HG03575 (cell line): Measurements from ENCODE around the gene MCF2L2.
"Not testable (repeated sequence)": the region's sequence is repeated elsewhere in the genome, so short reads cannot be mapped to it uniquely, and the experiment has no call there.

Experiments
- ATAC-seq: cut with Tn5 transposase; IDR thresholded peaks from one replicate; pipeline ENCODE4 v1.9.1; 2021; ENCODE audit not compliant: unreplicated experiment, insufficient number of reproducible peaks, low FRiP score; ENCODE audit errors: extremely low read depth

MCF2L2 gene

DNA sequence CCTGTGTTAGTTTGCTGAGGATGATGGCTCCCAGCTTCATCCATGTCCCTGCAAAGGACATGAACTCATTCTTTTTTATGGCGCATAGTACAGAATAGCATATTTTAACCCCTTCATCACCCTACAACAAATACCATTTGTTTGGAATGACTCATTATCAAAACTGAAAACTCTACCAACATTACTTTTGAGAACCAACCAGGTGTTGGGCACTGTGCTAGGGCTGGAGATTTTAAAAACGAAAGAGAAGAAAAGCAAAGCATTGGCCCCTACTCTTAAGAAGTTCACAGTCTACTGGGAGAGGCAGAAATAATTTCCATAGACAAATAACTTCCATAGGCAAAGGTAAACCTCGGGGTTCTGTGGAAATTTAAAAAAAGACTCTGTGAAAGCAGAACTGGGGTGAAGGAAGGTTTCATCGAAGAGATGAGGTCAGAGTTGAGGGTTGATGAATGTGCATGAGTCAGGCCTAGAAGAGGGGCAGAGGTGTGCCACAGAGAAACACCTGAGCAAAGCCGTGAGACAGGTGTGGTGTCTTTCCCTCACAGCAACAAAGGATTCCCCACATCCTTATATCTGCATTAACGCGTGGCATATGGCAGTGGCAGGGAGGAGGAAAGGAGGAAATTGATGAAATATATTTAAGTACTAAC, 51.0 kb downstream of the MCF2L2 start:
- ATAC-seq = no peak

DNA sequence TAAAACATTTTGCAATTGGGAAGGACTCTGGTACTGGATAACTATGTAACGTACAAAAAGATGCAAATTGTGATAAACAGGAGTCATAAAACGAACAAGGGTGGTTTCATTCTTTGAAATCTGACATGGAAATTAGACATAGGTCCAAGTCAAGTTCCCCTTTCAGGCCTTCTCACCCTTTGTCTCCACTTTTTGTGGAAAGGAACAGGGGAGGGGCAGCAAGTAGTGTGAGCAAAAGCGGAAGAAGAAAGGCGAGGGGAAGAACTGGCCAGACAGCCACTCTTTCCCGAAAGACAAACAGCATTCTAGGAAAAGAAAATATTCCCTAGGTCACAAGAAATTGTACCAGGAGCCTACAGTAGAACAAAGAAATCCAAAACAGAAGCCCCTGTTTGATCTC, 52.6 kb downstream of the MCF2L2 start:
- ATAC-seq = no peak

DNA sequence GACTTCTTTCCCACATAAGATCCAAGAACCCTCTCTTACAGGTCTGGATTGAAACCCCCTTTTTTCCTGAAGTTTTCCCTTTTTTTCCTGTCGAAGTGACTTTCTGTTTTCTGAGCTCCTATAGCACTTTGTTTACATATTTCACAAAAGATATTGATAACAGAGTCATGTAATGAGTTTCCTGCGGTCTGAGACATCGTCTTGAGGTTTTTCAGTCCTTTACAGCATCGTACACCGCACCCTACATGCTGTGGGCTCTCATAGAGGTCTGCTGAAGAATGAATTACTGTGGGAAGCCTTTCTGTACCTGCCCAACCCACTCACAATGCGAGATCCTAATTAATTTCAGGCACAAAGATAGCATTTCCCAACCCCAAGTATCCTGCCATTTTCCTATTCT, 53.1 kb downstream of the MCF2L2 start:
- ATAC-seq = no peak

DNA sequence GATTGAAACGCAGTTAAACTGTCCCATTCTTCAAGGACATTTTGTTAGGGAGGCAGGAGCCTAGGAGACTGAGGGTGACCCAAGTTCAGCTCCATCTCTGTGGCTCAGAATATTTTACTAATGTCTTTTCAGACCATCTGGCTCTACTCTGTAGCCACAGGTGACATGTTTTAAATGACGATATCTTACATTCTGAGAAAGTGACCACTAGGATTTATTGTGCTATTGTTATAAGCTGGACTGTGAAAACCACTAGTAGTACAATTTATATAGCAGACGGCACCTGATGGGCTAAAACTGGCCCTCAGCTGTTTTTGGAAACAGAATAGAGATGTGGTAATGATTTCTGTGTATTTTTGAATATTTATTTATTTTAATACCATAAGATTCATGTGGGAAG, 55.5 kb downstream of the MCF2L2 start:
- ATAC-seq = no peak

DNA sequence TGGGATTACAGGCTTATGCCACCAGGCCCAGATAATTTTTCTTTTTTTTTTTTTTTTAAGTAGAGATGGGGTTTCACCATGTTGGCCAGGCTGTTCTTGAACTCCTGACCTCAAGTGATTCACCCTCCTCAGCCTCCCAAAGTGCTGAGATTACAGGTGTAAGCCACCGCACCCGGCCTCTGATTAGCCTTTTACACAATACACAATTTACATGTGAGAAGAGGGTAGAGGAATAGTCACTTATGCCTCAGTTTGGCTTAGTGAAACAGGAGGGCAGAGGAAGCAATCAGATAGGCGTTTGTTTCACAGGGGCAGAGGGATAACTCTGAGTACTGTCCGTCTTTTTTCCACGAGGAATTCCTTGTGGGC, 56.8 kb downstream of the MCF2L2 start:
- not testable (repeated sequence) for ATAC-seq

DNA sequence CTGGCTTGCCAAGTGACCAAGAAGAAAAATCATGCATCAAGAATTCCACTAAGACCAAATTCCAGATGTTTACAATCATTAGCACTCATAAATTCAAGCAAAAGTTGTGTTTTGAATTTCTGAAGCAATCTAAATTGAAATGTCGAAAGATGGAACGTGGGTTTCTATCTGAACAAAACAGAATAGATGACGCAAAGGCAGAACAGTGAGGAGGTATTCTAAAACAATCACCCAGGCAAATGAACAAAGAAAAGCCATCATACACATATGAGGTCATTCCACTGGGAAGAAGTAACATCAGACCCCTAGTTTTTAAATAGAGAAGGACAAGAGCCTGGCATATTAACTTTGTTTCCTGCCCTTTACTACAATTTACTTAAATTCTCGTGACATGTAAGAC, 58.0 kb downstream of the MCF2L2 start:
- ATAC-seq = no peak

DNA sequence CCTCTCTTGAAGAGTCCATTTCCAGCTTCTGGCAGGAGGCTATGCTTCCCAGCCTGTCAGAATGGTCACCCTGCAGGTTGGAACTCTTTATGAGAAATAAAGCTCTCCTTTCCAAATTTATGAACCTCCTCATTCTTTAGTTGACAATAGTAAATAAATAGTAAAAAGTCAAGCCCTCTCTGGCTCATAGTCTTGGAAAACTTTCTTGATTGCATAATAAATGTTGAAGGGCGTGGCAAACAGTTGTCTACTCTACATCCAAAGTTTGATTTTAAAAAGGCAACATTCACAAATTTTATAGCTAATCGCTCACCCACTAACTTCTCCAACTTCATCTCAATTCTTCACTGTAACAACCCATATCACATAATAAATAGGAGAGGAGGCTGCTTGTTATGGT, 58.8 kb downstream of the MCF2L2 start:
- no peak for ATAC-seq

DNA sequence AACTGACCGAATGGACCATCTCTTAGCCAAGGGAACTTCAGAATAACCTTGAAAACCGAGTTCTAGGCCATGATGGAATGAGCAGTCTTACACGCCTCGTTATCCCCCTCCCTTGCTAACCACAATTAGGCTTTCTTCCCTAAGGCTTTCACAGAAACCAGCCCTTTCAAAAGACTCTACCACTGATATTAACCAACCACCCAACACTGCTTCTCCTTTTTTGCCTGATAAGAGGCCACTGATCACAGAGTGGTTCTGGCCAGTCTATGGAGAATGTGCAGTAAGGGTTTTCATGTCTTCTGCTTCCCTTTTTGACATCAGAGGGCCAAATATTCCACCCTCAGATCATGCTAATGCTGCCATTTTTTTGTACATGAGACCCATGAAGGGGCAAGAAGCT, 59.3 kb downstream of the MCF2L2 start:
- no peak for ATAC-seq

DNA sequence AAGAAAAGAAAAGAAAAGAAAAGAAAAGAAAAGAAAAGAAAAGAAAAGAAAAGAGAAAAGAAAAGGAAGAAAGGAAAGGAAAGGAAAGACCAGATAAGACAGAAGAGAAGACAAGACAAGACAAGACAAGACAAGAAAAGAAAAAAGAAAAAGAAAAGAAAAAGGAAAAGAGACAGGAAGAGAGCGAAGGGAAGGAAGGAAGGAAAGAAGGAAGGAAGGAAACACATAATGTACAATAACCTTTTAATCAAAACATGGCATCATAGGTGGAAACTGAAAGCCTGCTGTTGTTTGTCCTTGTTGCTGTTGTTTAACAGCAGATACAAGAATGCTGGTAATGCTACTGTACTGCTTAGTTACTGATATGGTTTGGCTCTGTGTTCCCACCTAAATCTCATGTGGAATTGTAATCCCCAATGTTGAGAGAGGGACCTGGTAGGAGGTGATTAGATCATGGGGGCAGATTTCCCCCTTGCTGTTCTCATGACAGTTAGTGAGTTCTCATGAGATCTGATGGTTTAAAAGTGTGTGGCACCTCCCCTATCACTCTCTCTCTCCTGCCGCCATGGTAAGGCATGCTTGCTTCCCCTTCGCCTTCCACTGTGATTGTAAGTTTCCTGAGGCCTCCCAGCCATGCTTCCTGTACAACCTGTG, 67.3 kb downstream of the MCF2L2 start:
- ATAC-seq = no peak

DNA sequence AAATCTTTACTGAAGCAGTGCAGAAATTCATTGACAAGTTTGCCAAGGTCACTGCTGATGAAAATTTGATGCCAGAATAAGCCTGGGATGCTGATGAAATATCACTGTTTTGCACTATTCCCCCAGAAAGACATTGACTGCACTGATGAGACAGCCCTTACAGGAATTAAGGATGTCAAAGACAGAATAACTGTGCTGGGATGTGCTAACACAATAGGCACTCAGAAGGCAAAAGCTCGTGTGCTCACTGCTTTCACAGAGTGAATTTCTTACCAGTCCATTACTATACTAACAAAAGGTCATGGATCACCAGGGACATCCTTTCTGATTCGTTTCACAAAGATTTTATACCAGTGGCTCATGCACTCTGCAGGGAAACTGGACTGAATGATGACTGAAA, 69.4 kb downstream of the MCF2L2 start:
- ATAC-seq = no peak

DNA sequence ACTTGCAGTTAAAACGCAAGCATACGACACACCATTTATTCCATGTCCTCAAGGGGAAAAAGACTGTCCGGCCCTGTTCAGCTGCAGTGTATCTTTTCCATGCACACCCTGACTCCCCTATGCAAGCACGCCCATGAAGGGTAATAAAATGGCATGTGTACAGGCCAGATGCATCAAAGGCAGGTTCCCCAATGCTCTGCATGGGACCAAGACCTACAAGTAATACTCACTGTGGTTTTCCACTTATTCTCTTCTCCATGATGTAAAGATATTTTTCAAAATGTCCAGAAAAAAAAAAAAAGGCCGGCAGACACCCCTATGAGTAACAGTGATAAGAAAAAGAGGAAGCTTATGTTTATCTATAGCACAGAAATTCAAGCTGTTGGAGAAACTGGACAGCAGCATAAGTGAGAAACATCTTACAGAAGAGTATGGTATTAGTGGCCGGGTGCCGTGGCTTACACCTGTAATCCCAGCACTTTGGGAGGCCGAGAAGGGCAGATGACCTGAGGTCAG, 70.8 kb downstream of the MCF2L2 start:
- ATAC-seq = no peak

DNA sequence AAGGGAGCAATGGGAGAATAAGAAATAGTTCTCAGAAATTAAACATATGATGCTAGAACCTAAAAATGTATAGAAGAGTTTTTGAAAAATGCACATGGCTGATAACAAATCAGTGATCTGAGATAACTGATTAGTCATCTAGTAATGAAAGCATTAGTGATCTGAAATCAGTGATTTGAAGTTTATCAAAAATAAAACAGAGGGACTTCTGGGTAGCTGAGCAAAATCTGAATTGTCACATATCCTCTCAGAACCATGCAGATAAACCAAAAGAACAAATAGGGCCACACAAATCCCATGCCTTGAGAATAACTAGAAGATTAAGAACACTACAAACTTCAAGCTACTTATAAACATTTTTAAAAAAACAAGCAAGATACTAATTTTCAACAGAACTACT, 71.5 kb downstream of the MCF2L2 start:
- ATAC-seq = no peak

DNA sequence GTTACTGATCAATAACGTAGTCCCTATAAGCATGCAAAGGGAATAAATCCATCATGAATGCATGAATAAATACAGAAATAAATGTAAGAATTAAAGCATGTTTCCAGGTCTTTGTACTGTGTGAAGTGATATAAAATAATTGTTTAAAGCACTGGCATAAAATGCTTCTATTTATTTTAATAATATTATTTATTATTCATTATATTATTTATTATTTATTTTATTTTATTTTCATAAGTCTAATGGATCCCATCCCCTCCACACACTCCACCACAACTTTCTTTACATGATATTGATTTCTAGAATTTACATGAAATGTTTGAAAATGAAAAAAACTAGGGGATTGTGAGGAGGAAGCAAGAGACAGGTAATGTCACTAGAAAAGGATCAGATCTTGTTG, 73.5 kb downstream of the MCF2L2 start:
- no peak for ATAC-seq

DNA sequence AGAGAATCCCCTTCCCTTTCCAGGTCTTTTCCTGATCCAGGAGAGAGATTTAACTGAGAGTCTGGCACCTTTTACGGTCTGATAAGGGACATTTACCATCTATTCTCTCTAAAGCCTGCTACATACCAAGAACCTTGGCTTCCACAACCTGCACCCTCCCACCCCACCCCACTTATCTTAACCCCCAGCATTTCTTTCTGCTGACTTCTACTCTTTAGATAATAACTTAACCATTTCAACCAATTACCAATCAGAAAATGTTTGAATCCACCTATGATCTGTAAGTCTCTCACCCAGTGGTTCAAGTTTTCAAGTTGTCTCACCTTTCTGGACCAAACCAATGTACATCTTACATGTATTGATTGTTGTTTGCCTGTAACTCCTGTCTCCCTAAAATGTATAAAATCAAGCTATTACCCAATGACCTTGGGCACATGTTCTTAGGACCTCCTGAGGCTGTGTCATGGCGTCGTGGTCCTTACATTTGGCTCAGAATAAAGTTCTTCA, 74.0 kb downstream of the MCF2L2 start:
- no peak for ATAC-seq

DNA sequence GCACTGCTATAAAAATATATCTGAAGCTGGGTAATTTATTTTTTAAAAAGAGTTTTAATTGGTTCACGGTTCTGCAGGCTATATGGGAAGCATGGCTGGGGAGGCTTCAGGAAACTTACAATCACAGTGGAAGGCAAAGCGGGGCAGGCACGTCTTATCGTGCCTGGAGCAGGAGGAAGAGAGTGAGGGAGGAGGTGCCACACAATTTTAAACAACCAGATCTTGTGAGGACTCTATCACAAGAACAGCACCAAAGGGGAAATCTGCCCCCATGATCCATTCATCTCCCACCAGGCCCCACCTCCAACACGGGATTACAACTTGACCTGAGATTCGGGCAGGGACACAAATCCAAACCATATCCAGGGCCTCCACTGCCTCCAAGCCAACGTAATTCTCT, 75.0 kb downstream of the MCF2L2 start:
- no peak for ATAC-seq

DNA sequence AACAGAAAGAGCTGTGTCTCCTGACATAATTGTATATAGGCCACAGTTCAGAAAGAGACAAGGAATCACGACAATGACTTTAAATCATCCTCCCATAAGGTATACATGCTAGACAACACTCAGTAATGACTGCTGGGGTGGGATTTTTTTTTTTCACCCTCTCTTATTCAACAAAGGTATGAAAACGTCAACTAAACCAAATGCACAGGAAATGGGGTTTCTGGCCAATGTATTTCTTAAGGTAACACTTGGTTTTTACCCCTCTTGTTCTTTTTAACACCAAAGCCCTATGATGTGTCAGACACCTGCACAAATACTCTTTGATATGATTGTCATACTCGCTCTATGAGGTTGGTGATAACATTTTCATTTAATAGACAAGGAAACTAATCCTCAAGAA, 78.3 kb downstream of the MCF2L2 start:
- ATAC-seq = no peak

DNA sequence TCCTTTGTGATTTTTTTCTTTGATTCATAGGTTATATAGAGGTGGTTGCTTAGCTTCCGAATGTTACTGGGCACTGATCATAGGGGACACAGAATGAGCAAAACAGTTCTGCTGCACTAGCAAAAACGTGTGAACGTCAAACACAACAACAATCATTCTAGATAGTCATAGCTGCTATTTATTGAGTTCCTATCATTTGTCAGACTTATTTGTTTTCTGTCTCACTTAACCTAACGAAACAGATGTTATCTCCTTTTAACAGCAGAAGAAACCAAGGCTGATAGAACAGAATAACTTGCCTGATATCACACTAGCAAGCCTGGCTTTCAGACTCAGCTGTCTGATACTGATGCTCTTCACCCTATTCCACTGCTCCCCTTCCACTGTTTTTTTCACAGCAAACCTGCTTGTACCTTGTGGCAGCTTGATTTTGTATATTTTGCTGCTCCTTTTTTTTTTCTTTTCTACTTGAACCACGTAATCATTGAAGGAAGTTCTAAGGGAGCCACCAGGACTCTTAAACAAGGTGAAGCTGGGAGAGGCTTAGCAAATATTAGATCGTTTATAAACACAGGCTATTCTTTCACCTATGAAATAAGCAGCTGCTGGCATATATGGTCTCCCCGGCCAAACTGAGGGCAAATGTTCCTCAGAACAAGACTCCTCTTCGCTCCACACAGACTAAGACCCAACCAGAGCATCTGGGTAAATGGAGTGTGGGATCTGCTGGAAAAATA, 78.8 kb downstream of the MCF2L2 start:
- no peak for ATAC-seq

DNA sequence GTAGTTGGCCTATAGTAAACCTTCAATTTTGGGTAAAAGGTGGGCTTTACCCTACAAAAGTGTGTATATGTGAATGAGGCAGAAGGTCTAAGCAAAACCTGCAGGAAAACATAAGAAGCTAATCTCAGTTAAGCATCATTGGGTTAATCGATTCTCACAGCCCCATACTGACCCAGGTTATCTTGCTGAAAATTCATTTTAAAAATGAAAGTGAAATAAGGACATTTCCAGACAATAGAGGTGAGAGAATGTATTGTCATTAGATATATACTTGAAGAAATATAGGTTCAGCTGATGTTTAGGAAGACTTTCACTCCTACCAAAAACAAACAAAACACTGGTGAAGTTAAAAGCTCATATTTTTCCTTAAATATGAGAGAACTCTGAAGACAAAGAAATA, 85.6 kb downstream of the MCF2L2 start:
- no peak for ATAC-seq

DNA sequence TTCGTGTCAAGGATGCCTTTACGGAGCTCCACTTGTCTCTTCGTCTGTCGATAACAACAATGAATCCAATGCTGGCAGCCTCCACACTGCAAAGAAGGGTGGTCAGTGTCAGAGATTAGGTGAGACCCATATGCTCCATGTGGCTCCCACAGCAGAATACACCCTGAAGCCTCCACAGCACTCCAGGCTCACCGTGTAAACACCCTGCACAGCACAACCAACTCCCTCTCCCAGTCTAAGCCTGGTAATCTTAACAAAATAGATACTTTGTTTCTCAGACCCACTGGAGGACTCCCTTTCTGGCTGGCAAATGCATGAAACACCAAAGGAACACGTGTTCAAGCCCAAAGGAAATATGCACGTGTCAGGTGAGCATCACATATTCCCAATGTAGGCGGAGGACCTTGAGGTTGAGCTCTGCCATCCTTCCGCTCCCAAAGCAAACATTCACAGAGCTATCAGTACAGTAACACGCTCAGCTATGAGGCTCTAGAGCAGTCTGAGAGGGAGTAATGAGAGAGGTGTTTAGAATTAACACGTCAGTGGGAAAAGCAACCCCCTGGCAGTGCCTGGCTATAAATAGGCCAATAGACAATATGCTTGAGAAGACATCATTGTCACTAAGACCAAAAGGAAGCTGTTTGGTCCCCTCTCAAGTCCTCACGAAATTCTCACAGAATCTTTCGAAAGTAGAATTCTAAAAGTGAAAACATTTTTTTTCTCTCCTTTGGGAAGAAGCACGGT, 86.7 kb downstream of the MCF2L2 start:
- no peak for ATAC-seq
